ACC112 (cell line): Measurements from ENCODE around the gene ANKS1B.
"Not testable (repeated sequence)": the region's sequence is repeated elsewhere in the genome, so short reads cannot be mapped to it uniquely, and the experiment has no call there.

Source experiments
- H2AFZ ChIP-seq: fragments of 200-600 bp; sonication (generic); one replicate; pipeline ENCODE4 v1.6.0; 2017; ENCODE audit warnings: antibody characterized with exemption, low read length; ENCODE audit not compliant: unreplicated experiment
- H3K27ac ChIP-seq: fragments of 200-600 bp; sonication (generic); 2 replicates; pipeline ENCODE4 v1.5.1; 2014; ENCODE audit warnings: low read depth, mild to moderate bottlenecking, antibody characterized with exemption, low read length, moderate library complexity
- H3K27me3 ChIP-seq: fragments of 200-600 bp; sonication (generic); 2 replicates; pipeline ENCODE4 v1.6.1; 2014; ENCODE audit warnings: mild to moderate bottlenecking, antibody characterized with exemption, low read length, moderate library complexity, mixed read lengths; ENCODE audit not compliant: insufficient read depth
- H3K36me3 ChIP-seq: fragments of 200-600 bp; sonication (generic); 2 replicates; pipeline ENCODE4 v1.6.1; 2016; ENCODE audit warnings: mild to moderate bottlenecking, antibody characterized with exemption, low read length, moderate library complexity, mixed read lengths; ENCODE audit not compliant: insufficient read depth
- H3K4me1 ChIP-seq: fragments of 200-600 bp; sonication (generic); one replicate; pipeline ENCODE4 v1.6.1; 2016; ENCODE audit warnings: low read length, mixed read lengths; ENCODE audit not compliant: insufficient read depth, unreplicated experiment, control insufficient read depth
- H3K4me3 ChIP-seq: fragments of 200-600 bp; sonication (generic); 2 replicates; pipeline ENCODE4 v1.5.1; 2014; ENCODE audit warnings: mild to moderate bottlenecking, low read depth, low read length
- H3K79me2 ChIP-seq: fragments of 200-600 bp; sonication (generic); one replicate; pipeline ENCODE4 v1.6.0; 2016; ENCODE audit warnings: low read length; ENCODE audit not compliant: control insufficient read depth, unreplicated experiment, insufficient read depth

The ANKS1B gene

DNA sequence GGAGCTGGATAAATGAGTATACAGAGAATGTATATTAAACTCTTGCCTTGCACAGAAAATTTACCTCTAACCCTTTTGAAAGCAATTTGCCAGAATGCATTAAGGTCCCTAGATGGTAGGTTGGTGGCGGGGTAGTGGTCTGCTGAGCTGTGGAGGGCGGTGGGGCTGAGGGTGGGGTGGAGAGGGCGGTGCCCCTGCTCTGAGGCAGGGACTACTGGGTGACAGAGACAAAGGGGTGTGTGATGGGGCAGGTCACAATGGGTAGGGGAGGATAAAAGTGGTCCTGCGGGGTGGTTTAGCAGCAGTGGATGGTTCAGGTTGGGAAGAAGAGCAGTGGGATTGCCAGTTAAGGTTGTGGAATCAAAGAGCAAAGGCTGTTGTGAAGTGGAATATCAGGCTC, 337.3 kb downstream of the ANKS1B start, which contains the start of gene GARIN6:
Gene GARIN6 (plus strand): TSS at position 301 of the 400 bp plus-strand sequence. CDS start 422 bp downstream, outside the sequence.
- Histone ChIP-seq H3K27ac (no peak within 1 kb of the TSS), H3K36me3 (no peaks in the 10 kb centered on the region), H3K27me3 (no peaks in the 10 kb centered on the region), H3K79me2 (no peaks in the 10 kb centered on the region), H2AFZ (no peak within 1 kb of the TSS), H3K4me1 (no peaks in the 10 kb centered on the region), H3K4me3 (no peak within 1 kb of the TSS)

- Histone ChIP-seq H2AFZ (no peak overlapping the region), H3K27me3 (no peaks in the 10 kb centered on the region), H3K4me3 (no peak overlapping the region), H3K27ac (no peak overlapping the region), H3K36me3 (no peaks in the 10 kb centered on the region), H3K4me1 (no peaks in the 10 kb centered on the region), H3K79me2 (no peaks in the 10 kb centered on the region)
Observed at GRCh38 chr12:99644629-99645028, 340.1 kb downstream of the ANKS1B start.

- Histone ChIP-seq H3K27me3 (no peaks in the 10 kb centered on the region), H3K27ac (no peak overlapping the region), H3K4me1 (no peaks in the 10 kb centered on the region), H3K36me3 (no peaks in the 10 kb centered on the region), H3K79me2 (no peaks in the 10 kb centered on the region), H2AFZ (no peak overlapping the region), H3K4me3 (no peak overlapping the region)
Observed at GRCh38 chr12:99627459-99627858, 357.3 kb downstream of the ANKS1B start.

- not testable (repeated sequence) for H3K36me3 ChIP-seq, H3K4me1 ChIP-seq, H2AFZ ChIP-seq, H3K27ac ChIP-seq, H3K27me3 ChIP-seq, H3K79me2 ChIP-seq, H3K4me3 ChIP-seq
Observed at GRCh38 chr12:99624591-99624990, 360.1 kb downstream of the ANKS1B start.

- no peak overlapping the region for H3K4me3 ChIP-seq
- H3K4me1 ChIP-seq, result no peaks in the 10 kb centered on the region
Observed at GRCh38 chr12:99620159-99620479, 364.6 kb downstream of the ANKS1B start.

DNA sequence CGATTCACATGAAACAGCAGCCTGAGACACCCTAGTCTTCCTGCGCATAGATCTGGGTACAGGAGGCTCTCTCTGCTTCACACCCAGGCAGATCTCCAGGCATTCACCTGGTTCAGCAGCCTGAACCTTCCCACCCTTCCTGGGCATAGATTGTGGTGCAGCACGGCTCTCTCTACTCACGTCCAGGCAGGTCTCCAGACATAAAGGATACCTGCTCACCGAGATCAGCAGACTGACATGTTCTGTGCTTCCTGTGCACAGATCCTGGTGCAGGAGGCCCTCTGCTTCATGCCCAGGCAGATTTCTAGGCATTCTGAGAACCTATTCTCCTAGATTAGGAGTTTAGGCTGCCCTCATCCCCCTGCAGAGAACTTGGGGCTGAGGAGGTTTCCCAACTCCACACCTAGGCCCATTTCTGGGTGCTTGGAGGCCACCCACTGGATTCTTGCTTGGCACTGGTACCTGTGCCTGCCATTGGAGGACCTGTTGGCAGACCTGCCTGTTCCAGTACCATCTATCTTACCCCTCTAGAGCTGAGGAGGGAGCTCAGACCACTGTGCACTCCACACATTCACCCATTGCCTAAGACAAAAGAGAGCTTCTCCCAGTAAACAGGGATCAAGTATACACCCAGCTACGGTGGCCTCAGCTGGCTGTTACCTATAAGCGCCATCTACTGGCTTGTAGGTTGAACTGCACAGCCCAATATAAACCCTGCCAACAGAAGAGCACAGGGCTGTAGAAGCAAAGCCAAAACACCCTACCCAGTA, 365.2 kb downstream of the ANKS1B start:
- H3K27ac ChIP-seq, result no peak overlapping the region
- no peaks in the 10 kb centered on the region for H3K27me3 ChIP-seq
- no peaks in the 10 kb centered on the region for H3K4me1 ChIP-seq
- H3K4me3 ChIP-seq, result no peak overlapping the region
- no peaks in the 10 kb centered on the region for H3K36me3 ChIP-seq
- no peaks in the 10 kb centered on the region for H3K79me2 ChIP-seq
- no peak overlapping the region for H2AFZ ChIP-seq

More at GRCh38 chr12:99620159-99620479, 364.6 kb downstream of the ANKS1B start:
- Histone ChIP-seq H3K36me3 (no peaks in the 10 kb centered on the region), H3K27me3 (no peaks in the 10 kb centered on the region), H3K79me2 (no peaks in the 10 kb centered on the region), H2AFZ (no peak overlapping the region), H3K27ac (no peak overlapping the region)

- Histone ChIP-seq H3K27ac (no peak overlapping the region), H3K4me3 (no peak overlapping the region), H3K79me2 (no peaks in the 10 kb centered on the region), H3K36me3 (no peaks in the 10 kb centered on the region), H3K4me1 (no peaks in the 10 kb centered on the region), H2AFZ (no peak overlapping the region), H3K27me3 (no peaks in the 10 kb centered on the region)
Observed at GRCh38 chr12:99618657-99619056, 366.1 kb downstream of the ANKS1B start.

- Histone ChIP-seq H3K27me3 (no peaks in the 10 kb centered on the region), H2AFZ (no peak overlapping the region), H3K4me1 (no peaks in the 10 kb centered on the region), H3K79me2 (no peaks in the 10 kb centered on the region), H3K36me3 (no peaks in the 10 kb centered on the region), H3K27ac (no peak overlapping the region), H3K4me3 (no peak overlapping the region)
Observed at GRCh38 chr12:99611599-99611998, 373.1 kb downstream of the ANKS1B start.

DNA sequence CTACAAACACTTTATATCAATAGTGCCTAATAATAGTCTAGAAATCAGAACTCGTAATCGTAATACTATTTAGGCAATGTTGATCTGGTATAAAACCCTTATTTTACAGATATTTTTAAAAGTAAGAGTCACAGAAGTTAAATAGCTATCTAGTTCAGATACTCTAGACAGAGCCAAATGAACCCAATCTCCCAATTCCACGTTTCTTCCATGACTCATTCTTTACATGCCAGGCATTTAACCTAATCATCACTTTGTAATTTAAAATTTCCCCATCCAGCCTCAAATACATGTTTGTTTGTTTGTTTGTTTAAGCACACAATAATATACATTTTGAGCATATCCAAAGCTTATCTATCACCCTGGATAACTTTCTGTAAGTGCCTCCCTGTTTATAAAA, 373.6 kb downstream of the ANKS1B start:
- H3K4me3 ChIP-seq, result no peak overlapping the region
- no peaks in the 10 kb centered on the region for H3K79me2 ChIP-seq
- no peaks in the 10 kb centered on the region for H3K4me1 ChIP-seq
- no peaks in the 10 kb centered on the region for H3K27me3 ChIP-seq
- H3K36me3 ChIP-seq, result no peaks in the 10 kb centered on the region
- H2AFZ ChIP-seq, result no peak overlapping the region
- no peak overlapping the region for H3K27ac ChIP-seq

DNA sequence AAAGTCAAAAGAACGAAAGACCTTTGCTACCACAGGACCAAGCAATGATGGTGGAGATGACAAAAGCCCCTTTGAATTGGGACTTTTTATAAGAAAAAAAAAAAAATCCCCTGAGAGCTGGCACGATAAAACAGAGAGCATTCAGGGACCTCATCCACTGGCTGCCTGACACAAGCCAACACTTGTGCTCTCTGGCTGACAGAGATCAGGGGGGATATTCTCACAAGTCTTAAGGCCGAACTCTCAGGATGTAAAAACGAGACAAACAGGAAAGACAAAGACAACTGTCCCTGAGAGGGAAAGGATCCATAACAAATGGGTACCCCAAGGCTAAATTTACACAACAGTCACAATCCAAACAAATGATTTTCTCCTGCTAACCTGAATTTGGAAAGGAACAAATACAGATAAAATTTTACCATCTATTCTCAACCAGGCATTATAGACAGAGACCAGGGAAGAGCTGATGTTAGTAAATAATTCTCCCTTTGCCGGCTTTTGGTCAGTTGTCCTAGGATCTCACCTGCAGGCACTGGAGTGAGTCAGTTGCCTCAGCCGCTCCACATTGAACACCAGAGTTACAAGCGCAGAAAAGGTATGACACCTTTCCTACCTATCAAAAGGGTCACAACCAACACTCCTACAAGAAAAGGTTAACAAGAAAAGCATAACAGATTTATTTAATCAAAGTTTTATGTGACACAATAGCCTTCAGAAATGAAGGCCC, 375.1 kb downstream of the ANKS1B start:
- H3K4me1 ChIP-seq, result no peaks in the 10 kb centered on the region
- H3K36me3 ChIP-seq, result no peaks in the 10 kb centered on the region
- no peak overlapping the region for H3K4me3 ChIP-seq
- H3K27me3 ChIP-seq, result no peaks in the 10 kb centered on the region
- no peak overlapping the region for H3K27ac ChIP-seq
- H2AFZ ChIP-seq, result no peak overlapping the region
- H3K79me2 ChIP-seq, result no peaks in the 10 kb centered on the region

GRCh38 chr12:99600388-99600787, 384.3 kb downstream of the ANKS1B start:
- no peak overlapping the region for H3K4me3 ChIP-seq
- H3K27me3 ChIP-seq, result no peaks in the 10 kb centered on the region
- H2AFZ ChIP-seq, result no peak overlapping the region
- no peaks in the 10 kb centered on the region for H3K79me2 ChIP-seq
- H3K4me1 ChIP-seq, result no peaks in the 10 kb centered on the region
- H3K27ac ChIP-seq, result no peak overlapping the region
- H3K36me3 ChIP-seq, result no peaks in the 10 kb centered on the region
